ENCODE measurements around the gene MTG2. TPM values are rescaled to one million over a fixed set of nuclear protein-coding genes. Genes with fewer than 3 reads are reported as not detected.

MTG2 gene
- total and polyA plus RNA-seq, 2 of the 13 experiments (the other 11 are each of a cell fraction or from before 2014, with no cell fraction given) = 20.4 to 37.8 TPM

DNA sequence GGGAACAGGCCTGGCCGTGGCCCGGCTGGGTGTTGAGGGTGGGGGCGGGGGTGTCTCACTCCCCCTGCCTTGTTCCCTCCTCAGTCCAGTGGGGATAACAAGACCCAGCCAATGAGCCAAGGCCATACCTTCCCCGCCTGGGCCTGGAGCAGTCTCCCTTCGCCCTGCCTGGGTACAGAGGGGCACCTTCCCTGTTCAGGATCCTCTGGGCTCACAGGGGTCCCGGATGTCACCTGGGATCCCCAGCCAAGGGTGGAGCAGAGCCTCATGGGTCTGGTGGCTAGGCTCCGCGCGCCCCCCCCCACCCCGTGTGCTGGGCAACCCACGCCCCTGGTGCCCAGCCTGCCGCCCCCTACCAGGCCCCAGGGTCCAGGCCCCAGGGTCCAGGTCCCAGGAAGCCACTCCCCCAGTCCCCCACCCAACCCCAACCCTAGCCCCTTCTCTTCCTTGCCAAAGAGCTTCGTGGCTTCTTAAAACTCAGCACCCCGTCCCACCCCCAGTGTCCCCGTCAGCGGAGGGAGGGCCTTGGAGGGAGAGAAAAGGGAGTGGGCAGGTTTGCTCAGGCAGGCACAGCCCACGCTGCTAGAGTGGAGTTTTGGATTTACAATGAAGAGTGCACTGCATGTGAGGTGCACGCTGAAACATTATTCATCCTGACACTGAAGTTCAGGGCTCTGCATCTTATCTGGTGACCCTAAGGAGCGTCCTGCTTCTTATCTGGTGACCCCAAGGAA lies 25.4 kb downstream of the MTG2 start:
- no peak overlapping the region for H2AFZ ChIP-seq (ENCODE audit: low read length)
- POLR2A ChIA-PET = no interaction called here
- no peak overlapping the region for H3K9ac ChIP-seq (ENCODE audit: insufficient read depth, low read depth, low read length)
- H3K27me3 ChIP-seq (ENCODE audit: control insufficient read depth in 1 of 2, insufficient read depth in 2 of 2, low read length in 2 of 2) = peaks cover 20 to 33% of the 10 kb centered on the region in 2 experiments; a peak in 4 of 5 replicates
- H3K27ac ChIP-seq (ENCODE audit: extremely low read length, insufficient read depth, low read length) = no peak overlapping the region
- peaks cover 18% of the 10 kb centered on the region for H3K4me1 ChIP-seq (ENCODE audit: insufficient read depth, low read length)
- no peak overlapping the region for H3K4me2 ChIP-seq (ENCODE audit: low read depth, low read length)
- no peak overlapping the region for H3K4me3 ChIP-seq (replicated peaks in 1 of 3; ENCODE audit: insufficient read depth in 1 of 3, low read depth in 2 of 3, low read length in 3 of 3)
- H3K79me2 ChIP-seq (ENCODE audit: insufficient read depth, low read length) = no peaks in the 10 kb centered on the region
- 81% methylated on average over 19 of the region's 19 CpGs for WGBS (ENCODE audit: low lambda C conversion rate)
- in situ Hi-C loops (cut with HindIII; ENCODE audit: extremely low pct_ligation_motif_present, low pct_unique_long_range_greater_than_20kb) (no loop called here), intact Hi-C loops (cut with micrococcal nuclease; ENCODE audit: unreplicated experiment) (no loop called here)
- no peaks in the 10 kb centered on the region for H3K9me3 ChIP-seq (ENCODE audit: low read length)
- H3K36me3 ChIP-seq (replicated peaks in 1 of 2; ENCODE audit: control insufficient read depth in 1 of 2, insufficient read depth in 2 of 2, low read length in 2 of 2) = peaks cover under 1 to 1% of the 10 kb centered on the region in 2 experiments; a peak in 1 of 5 replicates
- CTCF ChIA-PET (ENCODE audit: low intra/inter-chr PET ratio, low total read pairs) = no interaction called here
- no peak for FAIRE-seq
- ATAC-seq = no peak
- no peak for DNase-seq (ENCODE audit: low spot score)
- no TSS peak for BruUV-seq (replicated peaks)
- H4K20me1 ChIP-seq (ENCODE audit: insufficient read depth, low read length) = no peaks in the 10 kb centered on the region; the same call in 1 of the 2 replicates
- no peak for TF ChIP-seq ASH2L (IDR thresholded peaks at IDR 0.05; ENCODE audit: insufficient read length, low read depth, low read length)
- TF ChIP-seq, protein P1, sequence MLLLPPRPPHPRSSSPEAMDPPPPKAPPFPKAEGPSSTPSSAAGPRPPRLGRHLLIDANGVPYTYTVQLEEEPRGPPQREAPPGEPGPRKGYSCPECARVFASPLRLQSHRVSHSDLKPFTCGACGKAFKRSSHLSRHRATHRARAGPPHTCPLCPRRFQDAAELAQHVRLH (CRISPR knock-in tag; IDR thresholded peaks at IDR 0.05; ENCODE audit: borderline replicate concordance, low read depth) = no peak
- no peak for TF ChIP-seq ZNF484 (CRISPR knock-in tag; IDR thresholded peaks at IDR 0.05; ENCODE audit: borderline replicate concordance, low read depth)
- no peak for TF ChIP-seq AHR (CRISPR knock-in tag; IDR thresholded peaks at IDR 0.05)
- TF ChIP-seq FOXK1 (CRISPR knock-in tag; IDR thresholded peaks at IDR 0.05; ENCODE audit: borderline replicate concordance, low read depth) = no peak
- TF ChIP-seq POLR2G (IDR thresholded peaks at IDR 0.05; ENCODE audit: low read depth, low read length) = 0 out of 2 replicates have a peak, but pooled peaks have one; percentile 28
- TF ChIP-seq SAFB2 (CRISPR knock-in tag; IDR thresholded peaks at IDR 0.05; ENCODE audit: borderline replicate concordance, low read depth) = no peak
- no peak for TF ChIP-seq SATB2 (CRISPR knock-in tag; IDR thresholded peaks at IDR 0.05)
- no peak for TF ChIP-seq MIER3 (CRISPR knock-in tag; IDR thresholded peaks at IDR 0.05; ENCODE audit: borderline replicate concordance)
- peak; percentile 3; the same call in 1 of the 2 replicates for TF ChIP-seq KDM2A (CRISPR knock-in tag; IDR thresholded peaks at IDR 0.05; ENCODE audit: borderline replicate concordance, low read depth)
- TF ChIP-seq ZNF337 (CRISPR knock-in tag; IDR thresholded peaks at IDR 0.05; ENCODE audit: borderline replicate concordance, low read depth) = no peak
- TF ChIP-seq SP4 (CRISPR knock-in tag; IDR thresholded peaks at IDR 0.05) = peak; percentile 17; the same call in 1 of the 2 replicates

Data from HepG2 (cell line).